Measurements from ENCODE around the gene ITIH3.
"Not testable (repeated sequence)": the region's sequence is repeated elsewhere in the genome, so short reads cannot be mapped to it uniquely, and the experiment has no call there.

Gene ITIH3

DNA sequence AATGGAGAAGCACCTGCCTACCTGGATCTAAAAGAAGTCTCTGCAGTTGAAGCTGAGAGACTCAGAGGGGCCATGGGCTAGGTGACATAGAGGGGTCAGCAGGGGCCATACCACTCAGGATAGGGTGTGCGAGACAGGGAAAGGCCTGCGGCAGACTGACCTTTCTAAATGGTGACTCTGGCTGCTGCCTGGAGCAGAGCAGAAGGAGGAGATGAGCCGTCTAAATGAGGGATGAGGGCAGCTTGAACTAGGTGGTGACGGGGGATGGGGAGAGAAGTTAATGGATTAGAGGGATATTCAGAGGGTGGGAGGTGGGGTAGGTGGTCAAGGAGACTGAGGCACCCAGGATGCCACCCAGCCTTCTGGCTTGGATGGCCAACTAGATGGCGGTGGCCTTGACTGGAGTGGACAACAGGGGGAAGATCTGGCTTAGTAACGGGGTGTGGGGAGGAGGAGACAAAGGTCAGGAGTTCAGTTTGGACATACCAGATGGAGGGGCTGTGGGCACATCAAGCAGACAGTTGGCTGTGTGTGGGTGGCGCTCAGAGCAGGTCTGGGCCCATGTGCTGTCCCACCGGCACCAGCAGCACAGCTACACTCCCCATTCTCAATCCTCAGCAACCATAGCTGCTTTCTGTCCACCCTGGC, 20.4 kb upstream of the ITIH3 start:
- CTCF ChIA-PET = no interaction called here
- TF ChIP-seq SUZ12 (IDR thresholded peaks at IDR 0.05) (no peak), LEF1 (IDR thresholded peaks at IDR 0.05; ENCODE audit: borderline replicate concordance) (no peak), TARDBP (IDR thresholded peaks at IDR 0.05) (no peak), NFRKB (IDR thresholded peaks at IDR 0.05) (no peak), ELF4 (IDR thresholded peaks at IDR 0.05) (no peak), CTBP1 (IDR thresholded peaks at IDR 0.05; ENCODE audit: borderline replicate concordance) (no peak), L3MBTL2 (conservative IDR thresholded peaks at IDR 0.05) (no peak), BHLHE40 (IDR thresholded peaks at IDR 0.05; ENCODE audit: borderline replicate concordance) (no peak), FOXM1 (IDR thresholded peaks at IDR 0.05; ENCODE audit: borderline replicate concordance) (no peak)
- DNase-seq (ENCODE audit: extremely low spot score) = no peak
- POLR2A ChIA-PET = no interaction called here

DNA sequence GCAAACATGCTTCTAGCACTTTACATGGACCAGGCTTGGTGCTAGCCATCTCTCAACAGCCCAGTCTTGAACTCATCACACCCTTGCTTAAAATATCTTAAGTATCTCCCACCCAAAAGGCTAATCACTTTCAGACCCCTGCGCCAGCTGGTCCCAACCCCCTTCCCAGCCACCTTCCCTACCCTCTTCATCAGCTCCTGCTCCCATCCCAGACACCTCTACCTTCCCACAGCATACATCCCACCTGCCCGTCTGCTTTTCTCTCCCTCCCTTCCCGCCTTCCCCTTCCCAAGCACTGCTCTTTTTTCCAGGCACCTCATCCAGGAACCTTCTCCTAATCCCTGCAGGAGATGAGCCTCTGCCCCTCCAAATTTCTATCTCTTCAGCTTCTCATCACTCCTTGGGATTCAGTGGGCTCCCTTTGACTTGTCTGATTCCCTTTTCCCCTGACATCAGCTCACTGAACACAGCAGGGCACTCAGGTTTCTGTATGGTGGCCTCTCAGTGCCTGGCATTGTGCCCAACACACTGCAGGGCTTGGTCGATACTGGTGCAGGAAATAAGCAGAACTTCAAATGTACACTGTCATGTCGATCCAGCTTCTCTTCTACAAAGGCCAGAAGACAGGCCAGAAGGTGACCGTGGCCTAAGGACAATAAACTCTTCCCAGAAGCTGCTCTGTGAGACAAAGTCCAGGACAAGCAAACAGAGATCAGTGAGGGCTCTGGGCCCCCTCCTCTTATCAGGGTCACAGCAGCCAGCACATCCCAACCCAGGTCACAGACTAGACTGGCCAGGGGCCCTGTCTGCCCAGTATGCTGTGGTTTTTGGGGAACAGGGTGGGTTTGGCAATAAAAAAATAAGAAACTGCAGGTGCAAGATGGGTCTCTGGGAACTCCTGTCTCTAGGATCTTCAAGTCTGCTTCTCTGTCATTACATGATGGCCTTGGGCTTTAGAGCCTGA, 19.4 kb upstream of the ITIH3 start:
- DNase-seq (ENCODE audit: extremely low spot score) = no peak

DNA sequence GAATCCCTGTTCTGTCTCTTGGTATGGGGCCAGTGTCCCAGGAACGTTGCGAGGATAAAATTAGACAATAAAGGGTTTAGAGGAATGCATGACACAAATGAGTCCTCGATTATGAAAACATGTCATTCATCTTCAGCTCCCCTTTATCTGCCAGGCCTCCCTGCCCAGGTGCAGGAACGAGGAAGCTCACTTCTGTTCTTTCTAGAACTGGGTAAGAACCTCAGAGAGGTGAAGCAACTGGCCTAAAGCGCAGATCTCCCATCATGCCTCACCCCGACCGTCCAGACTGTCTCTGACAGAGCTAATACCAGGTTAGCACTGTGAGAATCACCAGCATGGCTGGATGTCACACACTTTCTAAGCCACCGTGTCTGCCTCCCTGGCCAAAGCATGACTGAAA, 18.7 kb upstream of the ITIH3 start:
- TF ChIP-seq HDGF (IDR thresholded peaks at IDR 0.05; ENCODE audit: borderline replicate concordance) (no peak), NFRKB (IDR thresholded peaks at IDR 0.05) (no peak), BHLHE40 (IDR thresholded peaks at IDR 0.05; ENCODE audit: borderline replicate concordance) (no peak), ELF4 (IDR thresholded peaks at IDR 0.05) (no peak), L3MBTL2 (conservative IDR thresholded peaks at IDR 0.05) (no peak), SP1 (IDR thresholded peaks at IDR 0.05) (no peak), FOXA1 (IDR thresholded peaks at IDR 0.05) (no peak), SUZ12 (IDR thresholded peaks at IDR 0.05) (no peak), CTBP1 (IDR thresholded peaks at IDR 0.05; ENCODE audit: borderline replicate concordance) (no peak), ZNF384 (IDR thresholded peaks at IDR 0.05) (no peak), FOXM1 (IDR thresholded peaks at IDR 0.05; ENCODE audit: borderline replicate concordance) (no peak), LEF1 (IDR thresholded peaks at IDR 0.05; ENCODE audit: borderline replicate concordance) (no peak), ARNT (IDR thresholded peaks at IDR 0.05) (no peak), TARDBP (IDR thresholded peaks at IDR 0.05) (no peak)
- TF ChIP-seq, protein P1, sequence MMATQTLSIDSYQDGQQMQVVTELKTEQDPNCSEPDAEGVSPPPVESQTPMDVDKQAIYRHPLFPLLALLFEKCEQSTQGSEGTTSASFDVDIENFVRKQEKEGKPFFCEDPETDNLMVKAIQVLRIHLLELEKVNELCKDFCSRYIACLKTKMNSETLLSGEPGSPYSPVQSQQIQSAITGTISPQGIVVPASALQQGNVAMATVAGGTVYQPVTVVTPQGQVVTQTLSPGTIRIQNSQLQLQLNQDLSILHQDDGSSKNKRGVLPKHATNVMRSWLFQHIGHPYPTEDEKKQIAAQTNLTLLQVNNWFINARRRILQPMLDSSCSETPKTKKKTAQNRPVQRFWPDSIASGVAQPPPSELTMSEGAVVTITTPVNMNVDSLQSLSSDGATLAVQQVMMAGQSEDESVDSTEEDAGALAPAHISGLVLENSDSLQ (IDR thresholded peaks at IDR 0.05) = no peak
- POLR2A ChIA-PET = no interaction called here
- CTCF ChIA-PET = interaction anchor here (1.2 kb wide), 2 partner anchors 12 to 45 kb away, joined by 3 read pairs; no protein-coding TSS in a partner anchor
- DNase-seq (ENCODE audit: extremely low spot score) = no peak

More for the DNA sequence above, 19.4 kb upstream of the ITIH3 start:
- no peak for TF ChIP-seq FOXM1 (IDR thresholded peaks at IDR 0.05; ENCODE audit: borderline replicate concordance)
- no peak for TF ChIP-seq SUZ12 (IDR thresholded peaks at IDR 0.05)
- TF ChIP-seq HDGF (IDR thresholded peaks at IDR 0.05; ENCODE audit: borderline replicate concordance) = no peak
- no peak for TF ChIP-seq ZNF384 (IDR thresholded peaks at IDR 0.05)
- no peak for TF ChIP-seq NFRKB (IDR thresholded peaks at IDR 0.05)
- TF ChIP-seq ARNT (IDR thresholded peaks at IDR 0.05) = no peak
- TF ChIP-seq FOXK2 (IDR thresholded peaks at IDR 0.05) = no peak
- TF ChIP-seq SP1 (IDR thresholded peaks at IDR 0.05) = no peak
- no peak for TF ChIP-seq CTBP1 (IDR thresholded peaks at IDR 0.05; ENCODE audit: borderline replicate concordance)
- TF ChIP-seq, protein P1 (IDR thresholded peaks at IDR 0.05) = no peak
- no peak for TF ChIP-seq TARDBP (IDR thresholded peaks at IDR 0.05)
- TF ChIP-seq L3MBTL2 (conservative IDR thresholded peaks at IDR 0.05) = no peak
- no peak for TF ChIP-seq LEF1 (IDR thresholded peaks at IDR 0.05; ENCODE audit: borderline replicate concordance)
- TF ChIP-seq BHLHE40 (IDR thresholded peaks at IDR 0.05; ENCODE audit: borderline replicate concordance) = no peak
- TF ChIP-seq FOXA1 (IDR thresholded peaks at IDR 0.05) = no peak
- ChIA-PET CTCF (interaction anchor here (0.7 to 1.2 kb wide), 2 partner anchors 12 to 46 kb away, joined by 3 read pairs; no protein-coding TSS in a partner anchor), POLR2A (no interaction called here)

DNA sequence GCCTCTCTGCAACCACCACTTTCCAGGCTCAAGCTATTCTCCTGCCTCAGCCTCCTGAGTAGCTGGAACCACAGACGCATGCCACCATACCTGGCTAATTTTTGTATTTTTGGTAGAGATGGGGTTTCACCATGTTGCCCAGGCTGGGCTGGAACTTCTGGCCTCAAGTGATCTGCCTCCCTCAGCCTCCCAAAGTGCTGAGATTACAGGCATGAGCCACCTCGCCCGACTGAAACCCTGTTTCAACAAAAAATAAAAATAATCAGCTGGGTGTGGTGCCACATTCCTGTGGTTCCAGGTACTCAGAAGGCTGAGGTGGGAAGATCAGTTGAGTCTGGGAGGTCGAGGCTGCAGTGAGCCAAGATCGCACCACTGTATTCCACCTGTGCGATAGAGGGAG, 18.1 kb upstream of the ITIH3 start:
- DNase-seq (ENCODE audit: extremely low spot score); POLR2A ChIA-PET: not testable (repeated sequence)
- CTCF ChIA-PET = interaction anchor here (1.2 kb wide), 2 partner anchors 11 to 45 kb away, joined by 3 read pairs; no protein-coding TSS in a partner anchor

DNA sequence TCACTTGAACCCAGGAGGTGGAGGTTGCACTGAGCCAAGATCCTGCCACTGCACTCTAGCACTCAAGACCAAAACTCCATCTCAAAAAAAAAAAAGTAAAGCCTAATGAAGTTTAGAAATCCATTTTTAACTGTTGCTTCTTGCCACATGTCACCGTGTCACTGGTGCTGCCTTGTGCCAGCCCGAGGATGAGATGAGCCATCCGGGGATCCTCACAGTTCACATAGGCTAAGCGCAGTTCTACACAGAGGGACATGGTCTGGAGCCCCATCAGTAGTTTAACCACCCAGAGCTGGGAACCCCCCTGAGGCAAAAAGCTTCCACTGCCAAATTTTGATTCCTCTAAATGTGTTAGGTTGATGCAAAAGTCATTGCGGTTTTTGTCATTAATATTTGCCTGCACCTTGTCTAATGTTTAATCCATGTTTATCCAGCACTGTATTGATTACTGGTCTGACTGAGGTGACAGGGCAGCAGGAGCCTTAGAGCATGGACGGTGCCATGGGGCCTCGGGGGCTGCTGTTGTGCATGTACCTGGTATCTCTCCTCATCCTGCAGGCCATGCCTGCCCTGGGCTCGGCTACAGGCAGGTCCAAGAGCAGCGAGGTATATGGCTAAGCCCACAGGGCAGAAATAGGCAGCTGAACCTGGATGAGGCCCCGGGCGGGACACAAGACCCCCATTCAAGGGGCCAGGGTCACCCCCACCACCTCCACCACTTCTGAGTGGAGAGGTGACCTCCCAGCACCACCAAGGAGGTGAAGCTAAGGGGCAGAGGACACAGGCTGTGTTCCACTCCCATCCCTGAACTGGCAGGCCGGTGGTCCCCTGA, 17.3 kb upstream of the ITIH3 start, which contains the start of gene ITIH1:
Gene ITIH1 (plus strand): TSS at position 473 of the 832 bp plus-strand sequence. CDS start 17 bp downstream, at position 490.
- ChIA-PET POLR2A (no interaction called here), CTCF (interaction anchor here (1.2 kb wide), 1 partner anchor 44 kb away, joined by 3 read pairs; no protein-coding TSS in a partner anchor)
- DNase-seq (ENCODE audit: extremely low spot score) = no peak
- TF ChIP-seq, protein P1 (IDR thresholded peaks at IDR 0.05) = no peak
- TF ChIP-seq SUZ12 (IDR thresholded peaks at IDR 0.05) (no peak), HDGF (IDR thresholded peaks at IDR 0.05; ENCODE audit: borderline replicate concordance) (no peak), LEF1 (IDR thresholded peaks at IDR 0.05; ENCODE audit: borderline replicate concordance) (no peak)

Measured in HEK293T (cell line).